ENCODE data around the gene CASTOR1.

DNA sequence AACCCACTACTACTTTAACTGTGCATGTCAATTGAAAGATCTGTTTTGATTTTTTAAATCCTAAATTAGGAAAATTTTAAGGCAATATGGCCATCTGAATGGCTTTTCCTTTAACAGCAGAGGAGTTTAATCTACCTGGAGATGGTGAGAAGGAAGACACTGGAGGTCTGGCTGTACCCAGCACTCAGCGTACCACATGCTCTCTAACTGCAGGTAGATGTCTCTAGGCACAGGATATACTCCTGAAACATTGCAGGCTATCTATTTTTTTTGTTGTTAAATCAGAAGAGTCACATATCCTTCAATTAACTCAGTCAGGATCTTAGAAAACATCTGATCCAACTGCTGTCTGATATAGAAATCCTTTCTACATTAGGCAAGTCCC lies 17.3 kb upstream of the CASTOR1 start:
- TF ChIP-seq, protein P1, sequence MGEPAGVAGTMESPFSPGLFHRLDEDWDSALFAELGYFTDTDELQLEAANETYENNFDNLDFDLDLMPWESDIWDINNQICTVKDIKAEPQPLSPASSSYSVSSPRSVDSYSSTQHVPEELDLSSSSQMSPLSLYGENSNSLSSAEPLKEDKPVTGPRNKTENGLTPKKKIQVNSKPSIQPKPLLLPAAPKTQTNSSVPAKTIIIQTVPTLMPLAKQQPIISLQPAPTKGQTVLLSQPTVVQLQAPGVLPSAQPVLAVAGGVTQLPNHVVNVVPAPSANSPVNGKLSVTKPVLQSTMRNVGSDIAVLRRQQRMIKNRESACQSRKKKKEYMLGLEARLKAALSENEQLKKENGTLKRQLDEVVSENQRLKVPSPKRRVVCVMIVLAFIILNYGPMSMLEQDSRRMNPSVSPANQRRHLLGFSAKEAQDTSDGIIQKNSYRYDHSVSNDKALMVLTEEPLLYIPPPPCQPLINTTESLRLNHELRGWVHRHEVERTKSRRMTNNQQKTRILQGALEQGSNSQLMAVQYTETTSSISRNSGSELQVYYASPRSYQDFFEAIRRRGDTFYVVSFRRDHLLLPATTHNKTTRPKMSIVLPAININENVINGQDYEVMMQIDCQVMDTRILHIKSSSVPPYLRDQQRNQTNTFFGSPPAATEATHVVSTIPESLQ (CRISPR knock-in tag; IDR thresholded peaks at IDR 0.05) = no peak
- TF ChIP-seq, protein P2, sequence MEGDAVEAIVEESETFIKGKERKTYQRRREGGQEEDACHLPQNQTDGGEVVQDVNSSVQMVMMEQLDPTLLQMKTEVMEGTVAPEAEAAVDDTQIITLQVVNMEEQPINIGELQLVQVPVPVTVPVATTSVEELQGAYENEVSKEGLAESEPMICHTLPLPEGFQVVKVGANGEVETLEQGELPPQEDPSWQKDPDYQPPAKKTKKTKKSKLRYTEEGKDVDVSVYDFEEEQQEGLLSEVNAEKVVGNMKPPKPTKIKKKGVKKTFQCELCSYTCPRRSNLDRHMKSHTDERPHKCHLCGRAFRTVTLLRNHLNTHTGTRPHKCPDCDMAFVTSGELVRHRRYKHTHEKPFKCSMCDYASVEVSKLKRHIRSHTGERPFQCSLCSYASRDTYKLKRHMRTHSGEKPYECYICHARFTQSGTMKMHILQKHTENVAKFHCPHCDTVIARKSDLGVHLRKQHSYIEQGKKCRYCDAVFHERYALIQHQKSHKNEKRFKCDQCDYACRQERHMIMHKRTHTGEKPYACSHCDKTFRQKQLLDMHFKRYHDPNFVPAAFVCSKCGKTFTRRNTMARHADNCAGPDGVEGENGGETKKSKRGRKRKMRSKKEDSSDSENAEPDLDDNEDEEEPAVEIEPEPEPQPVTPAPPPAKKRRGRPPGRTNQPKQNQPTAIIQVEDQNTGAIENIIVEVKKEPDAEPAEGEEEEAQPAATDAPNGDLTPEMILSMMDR (IDR thresholded peaks at IDR 0.05) = no peak
- TF ChIP-seq FOXP1 (CRISPR knock-in tag; IDR thresholded peaks at IDR 0.05; ENCODE audit: borderline replicate concordance) = no peak
- TF ChIP-seq, protein P3, sequence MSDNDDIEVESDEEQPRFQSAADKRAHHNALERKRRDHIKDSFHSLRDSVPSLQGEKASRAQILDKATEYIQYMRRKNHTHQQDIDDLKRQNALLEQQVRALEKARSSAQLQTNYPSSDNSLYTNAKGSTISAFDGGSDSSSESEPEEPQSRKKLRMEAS (CRISPR knock-in tag; IDR thresholded peaks at IDR 0.05) = no peak
- TF ChIP-seq, protein P4, sequence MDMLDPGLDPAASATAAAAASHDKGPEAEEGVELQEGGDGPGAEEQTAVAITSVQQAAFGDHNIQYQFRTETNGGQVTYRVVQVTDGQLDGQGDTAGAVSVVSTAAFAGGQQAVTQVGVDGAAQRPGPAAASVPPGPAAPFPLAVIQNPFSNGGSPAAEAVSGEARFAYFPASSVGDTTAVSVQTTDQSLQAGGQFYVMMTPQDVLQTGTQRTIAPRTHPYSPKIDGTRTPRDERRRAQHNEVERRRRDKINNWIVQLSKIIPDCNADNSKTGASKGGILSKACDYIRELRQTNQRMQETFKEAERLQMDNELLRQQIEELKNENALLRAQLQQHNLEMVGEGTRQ (CRISPR knock-in tag; IDR thresholded peaks at IDR 0.05) = no peak
- TF ChIP-seq CREB1 (CRISPR knock-in tag; IDR thresholded peaks at IDR 0.05) = no peak
- TF ChIP-seq ELF4 (CRISPR knock-in tag; IDR thresholded peaks at IDR 0.05; ENCODE audit: low read depth) = no peak
- TF ChIP-seq ZNF263 (CRISPR knock-in tag; IDR thresholded peaks at IDR 0.05; ENCODE audit: low read depth) = no peak
- TF ChIP-seq ETV6 (CRISPR knock-in tag; IDR thresholded peaks at IDR 0.05) = no peak
- TF ChIP-seq, protein P5, sequence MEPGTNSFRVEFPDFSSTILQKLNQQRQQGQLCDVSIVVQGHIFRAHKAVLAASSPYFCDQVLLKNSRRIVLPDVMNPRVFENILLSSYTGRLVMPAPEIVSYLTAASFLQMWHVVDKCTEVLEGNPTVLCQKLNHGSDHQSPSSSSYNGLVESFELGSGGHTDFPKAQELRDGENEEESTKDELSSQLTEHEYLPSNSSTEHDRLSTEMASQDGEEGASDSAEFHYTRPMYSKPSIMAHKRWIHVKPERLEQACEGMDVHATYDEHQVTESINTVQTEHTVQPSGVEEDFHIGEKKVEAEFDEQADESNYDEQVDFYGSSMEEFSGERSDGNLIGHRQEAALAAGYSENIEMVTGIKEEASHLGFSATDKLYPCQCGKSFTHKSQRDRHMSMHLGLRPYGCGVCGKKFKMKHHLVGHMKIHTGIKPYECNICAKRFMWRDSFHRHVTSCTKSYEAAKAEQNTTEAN (CRISPR knock-in tag; IDR thresholded peaks at IDR 0.05) = no peak
- no peak for TF ChIP-seq NR3C1 (CRISPR knock-in tag; conservative IDR thresholded peaks at IDR 0.05; ENCODE audit: low read depth)
- TF ChIP-seq, protein P6, sequence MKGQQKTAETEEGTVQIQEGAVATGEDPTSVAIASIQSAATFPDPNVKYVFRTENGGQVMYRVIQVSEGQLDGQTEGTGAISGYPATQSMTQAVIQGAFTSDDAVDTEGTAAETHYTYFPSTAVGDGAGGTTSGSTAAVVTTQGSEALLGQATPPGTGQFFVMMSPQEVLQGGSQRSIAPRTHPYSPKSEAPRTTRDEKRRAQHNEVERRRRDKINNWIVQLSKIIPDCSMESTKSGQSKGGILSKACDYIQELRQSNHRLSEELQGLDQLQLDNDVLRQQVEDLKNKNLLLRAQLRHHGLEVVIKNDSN (CRISPR knock-in tag; IDR thresholded peaks at IDR 0.05) = no peak
- no peak for TF ChIP-seq NFE2L1 (CRISPR knock-in tag; IDR thresholded peaks at IDR 0.05)
